T-helper 2 cell treated with Interferon-gamma antibody and Interleukin-4, amounts not matched to agents 100 ng/mL and 5 ng/mL, for 36 hours (primary cell): ENCODE results near the gene EML4. TPM values are rescaled to one million over a fixed set of nuclear protein-coding genes. Genes with fewer than 3 reads are reported as not detected.

Source experiments
- intact Hi-C: fragments of 100-400 bp; cut with micrococcal nuclease; formaldehyde crosslinking; loops from one replicate; pipeline ENCODE4 v1.15.1; 2023
- total RNA-seq: library from RNA; stranded (reverse); gene quantifications from 2 replicates; pipeline ENCODE4 v1.2.3, GENCODE V29; 2022

EML4 gene
- total RNA-seq, 1 donor from 2014 or later: 71.4 TPM

GRCh38 chr2:42135381-42136312 lies 33.5 kb upstream of the EML4 start:
- intact Hi-C loops: no loop called here

- intact Hi-C loops: no loop called here
Observed at GRCh38 chr2:42136782-42137124, 32.4 kb upstream of the EML4 start.

DNA sequence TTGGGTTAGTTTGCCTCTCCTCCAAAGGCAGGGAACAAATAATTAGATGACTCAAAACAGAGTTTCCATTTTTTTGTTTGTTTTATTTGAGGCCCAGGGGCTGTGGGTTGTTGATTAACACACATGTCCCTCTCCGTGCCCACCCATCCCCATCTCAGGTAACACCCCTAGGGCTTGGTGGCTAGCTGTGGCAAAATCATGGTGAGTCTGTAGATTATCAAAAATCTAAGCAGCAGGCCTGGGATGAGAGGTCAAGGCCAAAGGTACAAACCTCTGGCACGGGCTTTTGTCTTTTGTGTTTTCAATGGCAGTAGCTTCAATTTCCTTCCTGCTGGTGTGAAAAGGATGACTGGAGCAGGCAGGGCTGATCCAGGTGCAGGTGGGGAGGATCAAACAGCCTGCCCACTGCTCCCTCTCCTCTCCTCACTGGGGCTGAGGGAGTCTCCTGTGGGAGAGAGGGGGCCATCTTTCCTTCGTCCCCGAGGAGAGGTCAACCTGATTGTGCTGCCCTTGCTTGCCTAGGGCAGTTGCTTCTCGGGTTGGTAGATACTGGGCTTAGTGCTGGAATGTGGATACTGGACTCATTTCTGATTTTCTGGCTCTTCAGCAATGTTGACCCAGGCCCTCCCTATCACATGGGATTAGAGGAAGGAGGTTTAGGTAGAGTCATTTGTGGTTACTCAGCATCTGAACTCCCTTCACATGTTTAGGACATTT lies 31.9 kb upstream of the EML4 start:
- intact Hi-C loops: no loop called here

GRCh38 chr2:42138163-42139015 lies 30.8 kb upstream of the EML4 start:
- intact Hi-C loops: no loop called here

GRCh38 chr2:42139101-42139500 lies 30.1 kb upstream of the EML4 start:
- intact Hi-C loops: no loop called here

DNA sequence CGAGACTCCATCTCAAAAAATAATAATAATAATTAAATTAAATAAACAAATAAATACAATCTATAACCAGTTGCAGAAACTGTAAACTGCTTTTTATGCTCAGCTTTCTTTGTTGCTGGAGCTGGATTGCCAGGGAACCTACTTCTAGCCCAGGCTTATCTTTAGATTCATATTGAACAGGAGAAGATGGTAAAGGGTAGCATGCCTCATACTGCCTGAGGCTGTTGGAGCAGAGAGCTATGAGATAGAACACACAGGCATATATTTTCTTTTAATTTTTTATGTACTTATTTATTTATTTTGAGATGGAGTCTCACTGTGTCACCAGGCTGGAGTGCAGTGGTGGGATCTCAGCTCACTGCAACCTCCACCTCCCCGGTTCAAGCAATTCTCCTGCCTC lies 28.7 kb upstream of the EML4 start:
- intact Hi-C loops: no loop called here

DNA sequence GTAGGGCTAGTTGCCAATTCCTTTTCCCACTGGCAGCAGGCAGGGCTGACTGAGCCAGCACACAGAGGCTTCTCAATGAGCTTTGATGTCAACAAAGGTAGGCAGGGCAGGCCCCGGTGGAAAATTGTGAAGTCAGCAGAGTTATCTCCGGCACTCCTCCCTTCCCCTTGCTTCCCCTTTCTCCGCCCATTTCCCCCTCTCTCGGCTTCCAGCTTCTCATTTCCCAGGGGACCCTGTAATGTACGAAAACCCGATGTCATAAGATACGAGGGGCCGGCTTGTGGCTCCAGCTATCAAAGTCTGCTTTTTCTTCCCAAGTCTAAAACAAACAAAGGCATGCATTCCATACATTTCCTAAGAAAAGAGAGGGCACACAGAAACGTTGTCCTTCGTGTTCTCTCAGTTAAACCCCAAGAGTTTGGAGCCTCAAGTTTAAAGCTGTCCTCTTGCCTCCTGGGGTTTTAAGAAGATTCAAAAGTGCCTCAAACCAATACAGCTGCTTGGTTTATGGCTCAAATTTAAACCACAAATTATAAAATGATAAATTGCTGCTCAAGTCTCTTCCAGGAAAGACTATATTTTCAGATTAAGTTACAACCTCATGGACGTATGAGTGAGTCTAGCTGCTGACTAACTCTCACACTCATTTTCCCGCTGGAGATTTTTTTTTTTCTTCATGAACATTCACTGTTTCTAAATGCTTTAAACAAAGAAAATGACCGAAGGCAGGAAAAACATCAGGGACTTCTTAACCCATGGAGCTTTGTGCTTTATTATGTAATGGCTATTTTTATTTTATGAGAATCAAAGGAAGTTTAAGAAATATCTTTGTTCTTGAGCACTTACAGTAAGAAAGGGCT lies 27.2 kb upstream of the EML4 start:
- intact Hi-C loops: no loop called here

- intact Hi-C loops: no loop called here
Observed at GRCh38 chr2:42142547-42143184, 26.5 kb upstream of the EML4 start.

GRCh38 chr2:42147641-42148274 lies 21.4 kb upstream of the EML4 start:
- intact Hi-C loops: no loop called here

DNA sequence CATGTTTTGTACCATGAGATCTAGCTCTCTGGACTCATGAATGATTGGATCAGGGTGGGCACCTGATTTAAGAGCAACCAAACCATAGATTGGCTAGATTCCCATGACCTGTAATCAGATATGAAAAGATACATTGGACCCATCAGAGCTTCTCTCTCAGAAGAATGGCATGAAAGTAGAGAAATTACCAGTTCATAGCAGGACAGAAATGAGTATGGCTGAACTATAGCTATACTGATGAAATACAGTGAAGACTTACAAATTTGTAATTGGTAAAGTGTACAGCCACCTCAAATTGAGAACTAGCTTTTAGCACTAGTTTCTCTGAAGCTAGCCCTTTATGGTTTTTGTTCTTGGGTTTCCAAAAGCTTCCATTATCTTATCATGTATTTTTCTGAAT lies 19.0 kb upstream of the EML4 start:
- intact Hi-C loops: no loop called here

- intact Hi-C loops: no loop called here
Observed at GRCh38 chr2:42153944-42154581, 15.1 kb upstream of the EML4 start.

DNA sequence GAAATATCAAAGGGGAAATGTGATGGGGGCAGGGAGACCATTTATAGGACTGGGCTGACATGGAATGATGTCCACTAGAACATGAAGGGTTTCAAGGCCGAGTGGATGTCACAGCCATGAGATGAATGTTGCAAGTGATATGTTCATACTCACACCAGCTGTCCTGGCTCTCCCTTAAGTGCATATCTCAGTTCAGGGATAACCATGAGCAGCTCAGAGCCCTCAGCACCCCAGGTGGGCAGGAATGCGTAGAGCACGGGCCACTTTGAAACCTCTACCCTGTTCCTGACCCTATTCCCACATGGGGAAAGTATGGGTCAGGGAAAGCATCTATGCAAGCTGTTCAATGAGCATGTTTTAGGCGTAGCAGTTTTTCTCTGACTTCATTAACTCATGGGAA lies 12.4 kb upstream of the EML4 start:
- intact Hi-C loops: no loop called here

DNA sequence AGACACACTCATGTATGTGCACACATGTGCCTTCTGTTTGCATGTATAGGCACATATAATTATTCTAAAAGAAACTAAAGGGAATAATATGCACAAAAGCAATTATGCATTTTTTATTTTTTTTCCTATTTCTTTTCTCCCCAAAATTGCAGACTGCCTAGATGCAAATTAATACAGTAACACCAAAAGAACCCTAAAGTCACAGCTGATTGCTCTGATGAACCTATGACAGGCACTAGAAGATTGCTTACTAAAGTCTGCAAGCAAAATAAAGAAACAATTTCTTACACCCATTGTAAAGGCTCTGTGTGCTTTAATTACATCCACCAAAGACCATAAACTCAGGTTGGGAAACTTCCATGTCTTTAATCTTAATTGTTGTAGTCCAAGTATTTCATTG lies 7.7 kb upstream of the EML4 start:
- intact Hi-C loops: no loop called here

- intact Hi-C loops: no loop called here
Observed at GRCh38 chr2:42163444-42164045, 5.6 kb upstream of the EML4 start.

GRCh38 chr2:42164046-42164445 lies 5.1 kb upstream of the EML4 start:
- intact Hi-C loops: no loop called here

- intact Hi-C loops: no loop called here
Observed at GRCh38 chr2:42164971-42165370, 4.2 kb upstream of the EML4 start.

DNA sequence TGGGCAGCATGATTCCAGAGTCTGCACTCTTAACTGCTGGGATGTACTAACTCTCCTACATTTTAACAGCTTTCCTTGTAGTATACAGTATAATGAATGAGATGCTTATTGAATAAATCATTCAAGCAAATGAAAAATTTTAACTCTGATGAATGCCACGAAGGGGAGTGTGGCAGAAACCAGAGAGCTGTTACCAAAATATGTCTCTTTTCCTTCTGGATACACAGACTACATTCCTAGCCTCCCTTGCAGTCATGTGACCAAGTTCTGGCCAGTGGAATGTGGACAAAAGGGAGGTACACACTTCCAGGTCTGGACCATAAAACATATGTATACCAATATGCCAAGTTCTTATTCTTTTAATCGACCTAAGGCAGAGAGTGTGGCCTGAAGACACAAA lies 1.7 kb upstream of the EML4 start:
- intact Hi-C loops: no loop called here

GRCh38 chr2:42168459-42169099 lies 574 bp upstream of the EML4 start:
- intact Hi-C loops: loop anchor here (1.0 to 2.0 kb wide), 5 partner anchors 35 to 328 kb away; partner anchors contain the start of gene COX7A2L
